Ovary (tissue), 3 donors: ENCODE results near the gene CALD1.

Experiments used
- CTCF ChIP-seq, 3 donors: fragments of 450-650 bp in 2 of 3; fragments of 200-600 bp in 1 of 3; IDR thresholded peaks; one replicate each; pipeline versions ENCODE4 v1.5.1 to v1.8.0; 2016 to 2022; ENCODE audit warnings: antibody characterized with exemption in 3 of 3, mild to moderate bottlenecking in 1 of 3
- POLR2A ChIP-seq: fragments of 450-650 bp; IDR thresholded peaks from one replicate; pipeline ENCODE4 v1.6.1; 2017; ENCODE audit warnings: antibody characterized with exemption, mild to moderate bottlenecking, moderate library complexity
- donor health status: DM: no; HTN: no; CAD: no.

GRCh38 chr7:134785842-134786241 is 6.4 kb downstream of the CALD1 start:
- TF ChIP-seq POLR2A (no peak), CTCF (IDR thresholded peaks at IDR 0.05) (no peak)
